GM19238 (cell line): ENCODE results near the gene TPST1.
"Not testable (repeated sequence)": the region's sequence is repeated elsewhere in the genome, so short reads cannot be mapped to it uniquely, and the experiment has no call there.

Experiments used
- DNase-seq: peaks from one replicate; pipeline ENCODE4 v3.0.0; 2011; ENCODE audit warnings: low spot score; ENCODE audit not compliant: insufficient read length

Gene TPST1

DNA sequence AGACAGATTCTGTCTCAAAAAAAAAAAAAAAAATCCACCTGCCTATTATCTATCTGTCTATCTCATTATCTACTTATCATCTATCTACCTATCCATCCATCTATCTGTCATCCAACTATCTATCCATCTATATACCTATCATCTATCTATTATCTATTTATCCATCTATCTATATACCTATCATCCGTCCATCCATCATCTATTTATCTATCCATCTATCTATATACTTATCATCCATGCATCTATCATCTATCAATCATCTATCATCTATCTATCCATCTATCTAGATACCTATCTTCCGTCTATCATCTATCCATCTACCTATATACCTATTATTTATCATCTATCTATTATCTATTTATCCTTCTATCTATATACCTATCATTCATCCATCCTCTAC lies 16.5 kb upstream of the TPST1 start:
- no peak for DNase-seq

GRCh38 chr7:66189695-66190503 lies 15.2 kb upstream of the TPST1 start:
- no peak for DNase-seq

- no peak for DNase-seq
Measured at GRCh38 chr7:66190504-66190857, 14.7 kb upstream of the TPST1 start.

DNA sequence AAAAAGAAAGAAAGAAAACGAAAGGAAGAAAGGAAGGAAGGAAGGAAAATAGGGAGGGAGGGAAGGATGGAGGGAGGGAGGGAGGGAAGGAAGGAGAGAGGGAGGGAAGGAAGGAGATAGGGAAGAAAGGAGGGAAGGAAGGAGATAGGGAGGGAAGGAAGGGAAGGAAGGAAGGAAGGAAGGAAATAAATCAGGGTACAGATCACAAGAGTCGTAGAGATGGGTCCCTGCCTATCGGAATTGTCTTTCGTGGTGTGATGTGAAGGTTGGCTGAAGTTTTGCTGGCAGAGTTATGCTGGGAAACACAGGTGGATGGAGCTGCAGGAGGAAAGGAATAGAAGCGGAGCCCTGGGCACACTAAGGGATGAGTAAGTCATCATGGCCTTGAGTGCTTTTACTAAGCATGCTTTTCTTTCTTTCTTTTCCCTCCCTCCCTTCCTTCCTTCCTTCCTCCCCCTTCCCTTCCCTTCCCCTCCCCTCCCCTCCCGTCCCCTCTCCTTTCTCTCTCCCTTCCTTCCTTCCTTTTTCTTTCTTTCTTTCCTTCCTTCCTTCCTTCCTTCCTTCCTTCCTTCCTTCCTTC lies 11.9 kb upstream of the TPST1 start:
- DNase-seq = no peak

- DNase-seq = no peak
Measured at GRCh38 chr7:66198469-66198868, 6.7 kb upstream of the TPST1 start.

DNA sequence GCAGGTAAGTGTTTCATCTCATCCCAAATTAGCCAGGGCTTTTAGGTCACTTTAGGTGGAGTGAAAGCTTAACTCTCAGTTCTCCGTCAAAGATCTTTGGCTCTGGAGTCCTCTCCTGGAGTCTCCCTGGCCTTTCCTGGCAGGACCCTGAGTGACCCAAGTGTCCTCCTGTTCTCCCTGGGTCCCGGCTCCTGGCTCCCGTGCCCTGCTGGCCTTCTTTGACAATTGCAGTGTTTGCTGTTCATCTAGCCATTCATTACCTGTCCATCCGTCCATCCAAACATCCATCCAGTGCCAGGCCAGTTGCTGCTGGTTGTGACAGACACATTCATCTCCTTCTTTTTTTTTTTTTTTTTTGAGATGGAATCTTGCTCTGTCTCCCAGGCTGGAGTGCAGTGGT lies 6.2 kb upstream of the TPST1 start:
- no peak for DNase-seq

DNA sequence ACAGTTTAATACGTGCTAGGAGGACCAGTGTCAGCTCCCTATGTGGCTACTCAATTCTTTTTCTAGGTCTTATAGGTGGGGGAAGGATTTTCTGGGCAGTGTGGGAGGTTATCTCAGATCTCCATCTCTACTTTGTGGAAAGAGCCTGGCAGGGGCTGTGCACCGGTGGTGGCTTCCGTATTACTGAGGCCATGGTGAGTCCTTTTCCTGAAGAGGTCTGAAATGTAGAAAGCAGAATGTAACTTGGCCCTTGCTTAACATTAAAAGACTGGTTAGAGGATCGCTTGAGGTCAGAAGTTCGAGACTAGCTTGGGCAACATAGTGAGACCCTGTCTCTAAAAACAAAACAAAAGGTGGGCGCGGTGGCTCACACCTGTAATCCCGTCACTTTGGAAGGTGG lies 2.7 kb upstream of the TPST1 start:
- no peak for DNase-seq

DNA sequence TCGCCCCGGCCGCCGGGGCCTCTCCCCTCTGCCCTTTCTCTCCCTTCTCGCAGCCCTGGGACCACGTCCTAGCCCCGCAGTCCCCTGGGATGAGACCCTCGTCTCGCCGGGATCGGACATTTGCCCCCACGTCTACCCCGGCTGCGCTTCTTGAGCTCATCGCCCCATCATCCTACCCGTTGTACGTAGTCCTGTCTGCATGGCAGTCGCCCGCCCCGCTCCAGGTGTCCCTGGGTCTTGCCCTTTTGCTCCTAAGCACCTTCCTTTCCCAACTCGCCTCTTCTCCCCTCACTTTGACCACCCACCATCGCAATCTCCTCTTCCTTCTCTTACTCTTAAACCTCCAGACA lies 582 bp downstream of the TPST1 start:
- DNase-seq = no peak

- no peak for DNase-seq
Measured at GRCh38 chr7:66206119-66206933, 1.2 kb downstream of the TPST1 start.

DNA sequence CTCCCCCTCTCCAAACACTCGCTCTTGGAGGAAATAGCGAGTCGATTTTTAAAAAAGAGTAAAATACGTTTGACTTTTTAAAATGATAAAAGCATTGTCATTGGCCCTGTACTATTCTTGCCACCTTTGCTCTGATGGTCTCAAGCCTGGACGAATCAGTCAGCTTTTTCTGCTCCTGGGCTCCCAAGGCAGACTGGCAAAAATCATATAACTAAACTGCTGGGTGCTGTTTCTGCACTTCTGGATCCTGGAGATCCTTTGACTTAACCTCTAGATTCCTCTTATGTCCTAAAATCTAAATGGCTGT lies 1.8 kb downstream of the TPST1 start:
- no peak for DNase-seq

DNA sequence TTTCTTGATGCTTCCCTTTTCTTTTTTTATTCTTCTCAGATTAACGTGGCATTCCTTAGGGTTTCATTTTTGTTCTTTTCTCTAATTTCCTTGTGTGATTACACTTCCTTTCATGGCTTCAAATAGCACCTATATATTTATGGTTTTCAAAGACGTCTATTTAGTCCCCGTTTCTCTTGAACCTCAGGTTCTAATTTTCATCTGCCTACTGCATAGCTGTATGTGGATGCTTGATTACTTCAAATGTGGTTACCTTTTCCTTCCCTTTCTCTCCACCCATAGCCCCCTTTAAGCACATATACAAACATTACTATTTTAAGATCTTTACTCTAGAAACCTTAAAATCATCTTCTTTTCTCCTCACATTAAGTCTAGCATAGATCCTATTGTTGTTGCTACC lies 2.4 kb downstream of the TPST1 start:
- no peak for DNase-seq

DNA sequence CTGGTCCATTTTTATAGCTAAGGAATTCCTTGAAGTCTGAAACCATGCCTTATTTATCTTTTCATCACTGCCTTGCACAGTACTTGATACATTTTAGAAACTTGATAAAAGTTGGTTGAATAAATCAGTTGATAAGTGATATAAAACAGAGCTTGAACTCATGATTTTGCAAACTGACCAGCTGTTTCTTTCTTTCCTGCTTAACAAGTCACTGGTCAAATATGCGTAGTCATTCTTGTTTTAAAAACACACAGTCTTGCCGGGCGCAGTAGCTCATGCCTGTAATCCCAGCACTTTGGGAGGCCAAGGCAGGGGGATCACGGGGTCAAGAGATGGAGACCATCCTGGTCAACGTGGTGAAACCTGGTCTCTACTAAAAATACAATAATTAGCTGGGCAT lies 6.3 kb downstream of the TPST1 start:
- DNase-seq = no peak

GRCh38 chr7:66213637-66214036 lies 8.5 kb downstream of the TPST1 start:
- no peak for DNase-seq

DNA sequence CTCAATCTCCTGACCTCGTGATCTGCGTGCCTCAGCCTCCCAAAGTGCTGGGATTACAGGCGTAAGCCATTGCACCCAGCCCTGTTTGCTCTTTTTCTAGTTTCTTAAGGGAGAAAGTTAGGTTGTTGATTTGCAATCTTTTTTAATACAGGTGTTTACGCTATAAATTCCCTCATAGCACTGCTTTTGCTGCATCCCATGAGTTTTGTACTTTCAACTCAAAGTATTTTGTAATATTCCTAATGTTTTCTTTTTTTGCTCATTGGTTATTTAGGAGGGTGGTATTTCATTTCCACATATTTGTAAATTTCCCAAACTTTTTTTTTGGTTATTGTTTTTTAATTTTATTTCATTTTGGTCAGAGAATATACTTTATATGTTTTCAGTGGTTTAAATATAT lies 11.6 kb downstream of the TPST1 start:
- no peak for DNase-seq

DNA sequence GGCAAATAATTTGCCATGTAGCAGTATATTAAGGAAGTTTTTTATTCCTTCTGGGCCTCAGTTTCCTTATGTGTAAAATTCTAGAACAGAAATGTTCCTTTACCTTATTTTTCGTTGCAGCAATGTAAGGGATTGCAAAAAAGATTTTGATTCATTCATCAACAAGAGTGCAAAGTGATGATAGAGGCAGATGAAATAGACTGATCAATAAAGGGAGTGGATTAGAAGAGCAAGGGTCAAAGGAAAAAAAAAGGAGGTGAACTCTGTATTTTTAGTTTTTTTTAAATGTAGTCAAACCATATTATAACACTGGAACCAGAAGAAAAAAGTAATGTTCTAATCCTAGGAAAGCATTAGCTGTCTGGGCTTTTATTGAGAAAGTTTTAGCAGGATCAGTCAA lies 14.7 kb downstream of the TPST1 start:
- no peak for DNase-seq

DNA sequence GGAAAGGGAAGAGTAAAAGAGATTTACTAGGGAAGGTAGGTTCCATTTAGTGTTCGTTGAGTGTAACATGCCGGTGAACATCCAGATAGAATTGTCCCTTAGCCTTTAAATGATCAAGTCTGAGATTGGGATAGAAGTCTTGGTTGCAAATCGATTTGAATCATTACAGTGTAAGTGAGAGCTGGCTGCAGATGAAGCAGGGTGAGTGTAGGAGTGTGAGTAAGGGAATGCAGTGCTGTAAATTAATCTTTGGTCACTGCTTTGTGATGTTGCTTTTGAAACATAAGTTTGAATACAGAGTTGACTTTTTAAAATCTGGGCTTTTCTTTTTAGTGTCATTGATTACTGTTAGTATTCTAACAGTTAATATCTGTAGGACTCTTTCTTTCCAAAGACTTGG lies 16.3 kb downstream of the TPST1 start:
- no peak for DNase-seq

DNA sequence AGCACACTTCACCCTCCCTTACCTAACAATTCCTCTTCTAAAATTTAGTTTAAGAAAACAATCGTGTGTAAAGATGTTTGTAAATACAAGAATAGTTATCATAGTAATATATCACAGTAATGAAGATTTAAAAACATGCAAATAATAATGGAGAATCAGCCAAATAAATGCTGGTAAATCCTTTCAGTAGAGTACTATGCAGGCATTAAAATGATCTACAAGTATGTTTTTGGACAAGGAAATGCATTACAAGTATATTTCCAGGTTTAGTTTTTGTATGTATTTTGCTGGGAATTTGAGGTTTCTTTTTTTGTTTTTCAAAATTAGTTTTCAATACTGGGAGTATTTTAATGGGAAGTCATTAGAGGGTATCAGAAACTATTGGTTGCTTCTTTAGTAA lies 22.7 kb downstream of the TPST1 start:
- DNase-seq = no peak

DNA sequence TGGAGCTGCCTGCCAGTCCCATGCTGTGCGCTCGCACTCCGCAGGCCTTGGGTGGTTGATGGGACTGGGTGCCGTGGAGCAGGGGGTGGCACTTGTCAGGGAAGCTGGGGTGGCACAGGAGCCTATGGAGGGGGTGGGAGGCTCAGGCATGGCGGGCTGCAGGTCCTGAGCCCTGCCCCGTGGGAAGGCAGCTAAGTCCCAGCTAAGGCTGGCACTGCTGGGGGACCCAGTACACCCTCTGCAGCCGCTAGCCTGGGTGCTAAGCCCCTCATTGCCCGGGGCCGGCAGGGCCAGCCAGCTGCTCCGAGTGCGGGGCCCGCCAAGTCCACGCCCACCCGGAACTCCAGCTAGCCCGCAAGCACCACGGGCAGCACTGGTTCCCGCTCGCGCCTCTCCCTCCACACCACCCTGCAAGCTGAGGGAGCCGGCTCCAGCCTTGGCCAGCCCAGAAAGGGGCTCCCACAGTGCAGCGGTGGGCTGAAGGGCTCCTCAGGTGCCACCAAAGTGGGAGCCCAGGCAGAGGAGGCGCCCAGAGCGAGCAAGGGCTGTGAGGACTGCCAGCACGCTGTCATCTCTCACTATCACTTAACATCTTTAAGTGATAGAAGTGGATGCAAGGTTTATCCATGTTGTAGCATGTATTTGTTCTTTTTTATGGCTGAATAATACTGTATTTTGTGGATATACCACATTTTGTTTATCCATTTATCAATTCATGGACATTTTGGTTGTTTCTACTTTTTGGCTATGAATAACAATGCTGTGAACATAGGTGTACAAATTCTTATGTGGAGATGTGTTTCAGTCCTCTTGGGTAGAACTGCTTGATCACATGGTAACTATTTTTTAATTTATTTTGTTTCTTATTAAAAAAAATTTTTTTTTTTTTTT lies 26.4 kb downstream of the TPST1 start:
- not testable (repeated sequence) for DNase-seq

- no peak for DNase-seq
Measured at GRCh38 chr7:66233638-66234037, 28.5 kb downstream of the TPST1 start.

GRCh38 chr7:66236713-66237303 lies 31.7 kb downstream of the TPST1 start:
- DNase-seq = no peak
